ENCODE measurements around the gene EEF2KMT.

GRCh38 chr16:5056352-5056751 lies 41.2 kb downstream of the EEF2KMT start:
- peak; percentile 13 for TF ChIP-seq CTCF (IDR thresholded peaks at IDR 0.05; ENCODE audit: low read depth, low read length, missing input control)
- no peak for TF ChIP-seq FOXA1 (IDR thresholded peaks at IDR 0.05)
- no peak for TF ChIP-seq GABPA (IDR thresholded peaks at IDR 0.05 in 1 of 2, conservative IDR thresholded peaks at IDR 0.05 in 1 of 2)
